GM18858 (cell line): Measurements from ENCODE around the gene GBF1.

Experiments
- ATAC-seq: cut with Tn5 transposase; IDR thresholded peaks from one replicate; pipeline ENCODE4 v1.9.1; 2021; ENCODE audit not compliant: unreplicated experiment

The GBF1 gene

GRCh38 chr10:102342958-102343357 lies 97.6 kb downstream of the GBF1 start:
- no peak for ATAC-seq

GRCh38 chr10:102344067-102344466 lies 98.7 kb downstream of the GBF1 start:
- ATAC-seq, result no peak

- ATAC-seq, result no peak
Measured at GRCh38 chr10:102347236-102347828, 102.0 kb downstream of the GBF1 start.

- ATAC-seq, result no peak
Measured at GRCh38 chr10:102352066-102352715, 106.9 kb downstream of the GBF1 start.

DNA sequence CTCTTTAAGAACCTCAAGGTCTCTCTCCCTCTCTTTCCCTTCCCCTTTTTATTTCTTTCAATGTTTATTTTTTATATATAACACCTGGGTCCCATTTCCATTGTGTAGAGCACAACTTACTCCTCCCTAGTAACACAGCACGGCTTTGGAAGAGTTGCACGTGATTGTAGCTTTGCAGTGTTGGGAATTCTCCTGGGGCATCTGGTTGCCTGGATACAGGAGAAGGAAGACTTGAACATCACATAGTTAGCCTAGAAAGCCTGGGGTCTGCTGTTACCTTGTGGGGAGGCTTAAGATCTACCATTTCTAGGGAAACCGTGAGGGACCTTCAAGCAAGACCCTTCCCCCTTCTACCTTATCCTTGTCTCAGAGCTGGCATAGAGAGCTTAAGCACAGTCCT lies 109.1 kb downstream of the GBF1 start:
- ATAC-seq, result no peak

DNA sequence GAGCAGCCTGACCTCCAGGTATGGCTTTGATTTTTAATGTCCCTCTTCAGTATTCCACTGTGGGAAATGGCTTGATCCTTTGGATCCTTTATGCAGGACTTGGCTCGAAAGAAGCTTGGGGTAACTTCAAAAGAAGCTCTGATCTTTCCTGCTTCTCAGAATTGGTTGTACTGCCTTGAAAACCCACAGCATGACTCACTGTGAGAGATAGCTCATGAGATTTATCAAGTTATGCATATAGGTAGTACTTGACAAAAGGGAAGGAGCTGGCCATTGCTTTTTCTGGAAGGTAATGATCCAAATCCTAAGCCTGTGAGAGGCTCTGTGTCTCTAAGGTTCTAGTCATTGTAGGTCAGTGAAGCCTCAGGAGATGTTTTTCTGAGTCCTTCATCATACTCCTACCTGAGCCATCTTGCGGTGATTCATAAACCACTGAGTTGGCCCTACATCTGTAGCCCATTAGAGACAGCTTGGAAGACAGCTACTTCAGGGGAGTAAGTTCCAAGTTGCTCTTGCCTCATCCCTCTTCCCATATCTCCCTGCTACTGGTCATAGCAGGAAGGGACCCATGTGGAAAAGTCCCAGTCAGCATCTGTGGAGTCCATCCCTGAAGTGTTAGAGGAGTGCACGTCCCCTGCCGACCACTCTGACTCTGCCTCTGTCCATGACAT lies 113.5 kb downstream of the GBF1 start:
- no peak for ATAC-seq

DNA sequence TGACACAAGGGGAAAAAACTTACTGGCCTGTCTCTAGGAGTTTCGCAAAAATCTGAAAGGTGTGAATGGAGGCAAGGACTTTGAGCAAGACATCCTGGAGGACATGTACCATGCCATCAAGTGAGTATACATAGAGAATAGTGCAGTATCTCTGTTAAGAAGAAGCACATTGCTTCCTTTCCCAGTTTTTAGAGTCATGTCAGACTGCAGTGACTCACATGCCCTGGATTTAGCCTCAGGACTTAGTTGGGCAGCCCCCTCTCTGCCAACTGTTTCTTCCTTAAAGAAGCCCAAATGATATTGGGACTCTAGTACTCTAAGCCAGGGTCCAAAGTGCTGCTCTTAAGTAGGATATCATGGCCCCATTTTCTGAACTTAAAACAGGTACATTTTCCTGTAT lies 122.1 kb downstream of the GBF1 start:
- ATAC-seq, result no peak

GRCh38 chr10:102368077-102368476 lies 122.7 kb downstream of the GBF1 start:
- ATAC-seq, result no peak

- ATAC-seq, result no peak
Measured at GRCh38 chr10:102371295-102371694, 126.0 kb downstream of the GBF1 start.

- no peak for ATAC-seq
Measured at GRCh38 chr10:102375250-102375649, 129.9 kb downstream of the GBF1 start.

GRCh38 chr10:102375867-102376266 lies 130.5 kb downstream of the GBF1 start:
- ATAC-seq, result no peak

- ATAC-seq, result no peak
Measured at GRCh38 chr10:102376901-102377300, 131.6 kb downstream of the GBF1 start.

DNA sequence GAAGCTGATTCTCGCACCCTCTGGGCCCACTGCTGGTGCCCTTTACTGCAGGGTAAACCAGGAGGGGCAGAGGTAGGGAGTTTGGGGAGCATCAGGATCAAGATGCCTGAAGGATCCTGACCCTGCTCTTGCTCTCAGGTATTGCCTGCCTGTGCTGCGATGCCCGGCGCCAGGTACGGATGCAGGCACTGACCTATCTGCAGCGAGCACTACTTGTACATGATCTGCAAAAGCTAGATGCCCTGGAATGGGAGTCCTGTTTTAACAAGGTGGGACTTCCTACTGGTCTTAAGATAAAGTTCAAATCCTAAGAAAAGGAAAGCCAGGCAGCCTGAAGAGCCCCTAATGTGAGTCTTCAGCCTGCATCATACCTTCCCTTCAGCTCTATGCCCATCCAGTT lies 134.1 kb downstream of the GBF1 start:
- ATAC-seq, result no peak

DNA sequence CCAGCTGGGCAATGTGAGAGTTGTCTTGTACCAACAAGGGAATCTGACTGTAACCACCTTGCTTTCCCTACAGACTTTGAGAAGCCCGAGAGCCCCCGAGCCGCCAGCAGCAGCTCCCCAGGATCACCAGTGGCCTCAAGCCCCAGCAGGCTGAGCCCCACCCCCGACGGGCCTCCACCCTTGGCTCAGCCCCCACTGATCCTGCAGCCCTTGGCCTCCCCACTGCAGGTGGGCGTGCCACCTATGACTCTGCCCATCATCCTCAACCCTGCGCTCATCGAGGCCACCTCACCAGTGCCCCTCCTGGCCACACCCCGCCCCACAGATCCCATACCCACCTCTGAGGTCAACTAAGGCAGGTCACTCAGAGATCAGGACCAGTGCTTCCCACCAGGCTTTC lies 136.7 kb downstream of the GBF1 start:
- no peak for ATAC-seq

DNA sequence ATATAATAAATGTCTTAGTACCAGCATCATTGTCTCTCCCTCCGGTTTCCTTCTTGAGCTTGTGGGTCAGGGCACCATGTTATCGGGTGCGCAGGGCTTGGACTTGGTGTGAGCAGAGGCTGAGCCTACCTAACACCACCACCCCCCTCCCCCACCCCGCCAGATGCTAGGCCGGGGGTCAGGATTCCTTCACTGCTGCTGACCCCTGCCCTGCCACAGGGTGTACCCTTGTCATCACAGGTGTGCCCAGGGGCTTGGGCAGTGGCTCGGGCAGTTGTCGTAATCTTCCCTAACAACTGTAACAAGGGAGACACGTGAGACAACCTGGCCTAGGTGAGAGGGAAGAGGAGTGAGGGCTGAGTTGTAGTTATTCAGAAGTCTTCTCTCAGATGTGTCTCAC lies 137.5 kb downstream of the GBF1 start:
- ATAC-seq, result no peak

- no peak for ATAC-seq
Measured at GRCh38 chr10:102384053-102384452, 138.7 kb downstream of the GBF1 start.

- no peak for ATAC-seq
Measured at GRCh38 chr10:102384606-102385429, 139.5 kb downstream of the GBF1 start.

- no peak for ATAC-seq
Measured at GRCh38 chr10:102389894-102390293, 144.6 kb downstream of the GBF1 start.

- ATAC-seq, result no peak
Measured at GRCh38 chr10:102392306-102392705, 147.0 kb downstream of the GBF1 start.

- no peak for ATAC-seq
Measured at GRCh38 chr10:102393411-102394078, 148.2 kb downstream of the GBF1 start.
